Measurements from ENCODE around the gene DFFB. TPM values are rescaled to one million over a fixed set of nuclear protein-coding genes. Genes with fewer than 3 reads are reported as not detected.

The DFFB gene
- total and polyA plus RNA-seq, 7 donors = 1.1 to 2.4 (median 1.9) TPM

GRCh38 chr1:3922201-3922725 is 65.0 kb downstream of the DFFB start:
- H3K27me3 ChIP-seq (ENCODE audit: insufficient read depth in 3 of 3, low read length in 2 of 3) = peaks cover 0 to 42% (median 12%) of the 10 kb centered on the region in 3 donors
- DNase-seq (no peak), ATAC-seq (no peak)
- no peak overlapping the region for H3K27ac ChIP-seq
- H3K4me1 ChIP-seq = no peaks in the 10 kb centered on the region
- TF ChIP-seq, protein P1, sequence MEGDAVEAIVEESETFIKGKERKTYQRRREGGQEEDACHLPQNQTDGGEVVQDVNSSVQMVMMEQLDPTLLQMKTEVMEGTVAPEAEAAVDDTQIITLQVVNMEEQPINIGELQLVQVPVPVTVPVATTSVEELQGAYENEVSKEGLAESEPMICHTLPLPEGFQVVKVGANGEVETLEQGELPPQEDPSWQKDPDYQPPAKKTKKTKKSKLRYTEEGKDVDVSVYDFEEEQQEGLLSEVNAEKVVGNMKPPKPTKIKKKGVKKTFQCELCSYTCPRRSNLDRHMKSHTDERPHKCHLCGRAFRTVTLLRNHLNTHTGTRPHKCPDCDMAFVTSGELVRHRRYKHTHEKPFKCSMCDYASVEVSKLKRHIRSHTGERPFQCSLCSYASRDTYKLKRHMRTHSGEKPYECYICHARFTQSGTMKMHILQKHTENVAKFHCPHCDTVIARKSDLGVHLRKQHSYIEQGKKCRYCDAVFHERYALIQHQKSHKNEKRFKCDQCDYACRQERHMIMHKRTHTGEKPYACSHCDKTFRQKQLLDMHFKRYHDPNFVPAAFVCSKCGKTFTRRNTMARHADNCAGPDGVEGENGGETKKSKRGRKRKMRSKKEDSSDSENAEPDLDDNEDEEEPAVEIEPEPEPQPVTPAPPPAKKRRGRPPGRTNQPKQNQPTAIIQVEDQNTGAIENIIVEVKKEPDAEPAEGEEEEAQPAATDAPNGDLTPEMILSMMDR (IDR thresholded peaks at IDR 0.05) = no peak
- H3K36me3 ChIP-seq (ENCODE audit: insufficient read depth in 1 of 2, low read depth in 1 of 2) = no peaks in the 10 kb centered on the region
- intact Hi-C loops (cut with DNase I) = no loop called here
- H3K4me3 ChIP-seq = no peak overlapping the region
- WGBS, 3 donors = 84 to 88% (median 86%) methylated on average over 6 of the region's 6 CpGs
- H3K9me3 ChIP-seq = no peaks in the 10 kb centered on the region

- Histone ChIP-seq H3K4me3 (no peak overlapping the region), H3K27me3 (ENCODE audit: insufficient read depth in 3 of 3, low read length in 2 of 3) (peaks cover 0 to 48% (median 12%) of the 10 kb centered on the region in 3 donors), H3K27ac (no peak overlapping the region), H3K9me3 (no peaks in the 10 kb centered on the region), H3K36me3 (ENCODE audit: insufficient read depth in 1 of 2, low read depth in 1 of 2) (no peaks in the 10 kb centered on the region), H3K4me1 (no peaks in the 10 kb centered on the region)
- intact Hi-C loops (cut with DNase I) = no loop called here
- no peak for DNase-seq
- 45 to 52% (median 46%) methylated on average over 6 of the region's 6 CpGs for WGBS, 3 donors
- ATAC-seq = no peak
- TF ChIP-seq, protein P1 (IDR thresholded peaks at IDR 0.05) = no peak
Observed at GRCh38 chr1:3922851-3923250, 65.6 kb downstream of the DFFB start.

DNA sequence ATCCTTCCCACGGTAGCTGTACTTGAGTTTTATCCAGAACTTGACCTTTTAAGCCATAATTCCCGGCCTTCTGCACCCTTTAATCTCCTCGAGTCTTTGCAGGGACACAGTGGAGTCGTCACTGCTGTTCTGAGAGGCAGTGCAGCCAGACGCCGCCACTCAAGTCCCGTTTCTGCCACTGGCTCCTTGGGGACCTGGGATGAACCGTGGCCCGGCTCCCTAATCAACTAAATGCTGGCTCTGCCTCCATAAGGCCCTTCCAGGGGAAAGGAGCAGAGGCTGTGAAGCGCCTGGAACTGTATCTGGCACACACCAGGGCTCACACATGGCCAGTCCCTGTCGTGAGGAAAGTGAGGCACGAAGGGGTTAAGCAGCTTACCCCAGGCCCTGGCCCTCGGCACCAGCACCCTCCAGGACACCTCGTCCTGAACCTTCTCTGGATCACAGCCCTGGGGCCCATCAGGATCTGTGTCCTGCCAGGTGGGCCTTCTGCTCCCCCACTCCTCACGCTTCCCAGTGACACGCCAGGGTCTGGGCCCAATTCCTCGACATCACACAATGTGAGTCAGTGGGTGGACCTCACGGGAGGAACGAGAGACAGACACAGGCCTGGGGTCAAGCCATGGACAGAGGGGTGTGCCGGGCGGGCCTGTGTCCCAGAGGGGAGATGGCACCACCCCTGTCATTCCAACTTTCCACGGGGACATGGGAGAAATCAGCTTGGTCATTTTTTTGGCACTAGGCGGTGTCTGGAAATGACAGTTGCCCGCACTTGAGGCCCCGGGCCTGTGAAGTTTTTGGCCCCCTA is 66.3 kb downstream of the DFFB start:
- intact Hi-C loops (cut with DNase I) = no loop called here
- H3K4me1 ChIP-seq = no peaks in the 10 kb centered on the region
- TF ChIP-seq, protein P1 (IDR thresholded peaks at IDR 0.05) = no peak
- H3K27me3 ChIP-seq (ENCODE audit: insufficient read depth in 3 of 3, low read length in 2 of 3) = peaks cover 0 to 49% (median 11%) of the 10 kb centered on the region in 3 donors
- DNase-seq (no peak), ATAC-seq (no peak)
- no peaks in the 10 kb centered on the region for H3K36me3 ChIP-seq (ENCODE audit: insufficient read depth in 1 of 2, low read depth in 1 of 2)
- no peak overlapping the region for H3K27ac ChIP-seq
- H3K9me3 ChIP-seq = no peaks in the 10 kb centered on the region
- 27 to 43% (median 35%) methylated on average over 22 to 25 of the region's 25 CpGs for WGBS, 3 donors
- H3K4me3 ChIP-seq = no peak overlapping the region

DNA sequence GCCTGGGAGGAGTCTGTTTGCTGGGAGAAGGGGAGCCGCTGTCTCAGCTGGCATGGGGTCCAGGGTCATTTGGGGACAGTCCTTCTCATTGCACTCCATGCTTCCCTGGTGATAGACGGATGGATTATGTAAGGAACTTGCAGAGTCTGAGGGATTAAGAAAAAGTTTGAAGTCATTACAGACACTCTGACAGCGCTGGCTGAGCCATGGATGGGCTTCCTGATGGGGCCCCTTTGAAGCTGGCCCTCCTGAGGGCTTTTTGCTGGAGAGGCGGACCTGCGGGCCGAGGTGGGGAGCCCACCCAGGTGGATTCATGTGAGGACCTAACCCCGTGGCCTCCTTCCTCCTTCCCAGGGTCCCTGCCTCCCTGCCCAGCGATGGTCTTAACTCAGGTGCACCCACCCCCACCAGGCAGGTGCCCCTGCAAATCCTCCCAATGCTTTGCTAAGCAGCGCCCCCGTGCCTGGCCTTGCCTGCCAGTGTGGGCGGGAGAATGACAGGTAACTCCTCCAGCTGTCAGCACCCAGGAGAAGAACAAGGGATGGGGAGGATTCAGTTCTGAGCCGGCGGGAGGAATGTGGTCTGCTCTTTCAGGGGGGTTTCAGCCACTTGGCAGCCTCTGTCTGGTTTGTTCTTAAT is 67.0 kb downstream of the DFFB start:
- no peak overlapping the region for H3K27ac ChIP-seq
- DNase-seq (no peak), ATAC-seq (no peak)
- H3K4me1 ChIP-seq = no peaks in the 10 kb centered on the region
- H3K27me3 ChIP-seq (ENCODE audit: insufficient read depth in 3 of 3, low read length in 2 of 3) = peaks cover 0 to 52% (median 10%) of the 10 kb centered on the region in 3 donors
- H3K9me3 ChIP-seq = no peaks in the 10 kb centered on the region
- H3K36me3 ChIP-seq (ENCODE audit: insufficient read depth in 1 of 2, low read depth in 1 of 2) = no peaks in the 10 kb centered on the region
- intact Hi-C loops (cut with DNase I) = no loop called here
- TF ChIP-seq, protein P1 (IDR thresholded peaks at IDR 0.05) = no peak
- 19 to 31% (median 21%) methylated on average over 13 of the region's 13 CpGs for WGBS, 3 donors
- no peak overlapping the region for H3K4me3 ChIP-seq

Measured in psoas muscle (tissue), 8 donors.